Uterus (tissue), 4 donors: ENCODE measurements around the gene GMDS. TPM values are rescaled to one million over a fixed set of nuclear protein-coding genes. Genes with fewer than 3 reads are reported as not detected.

ENCODE experiments used
- DNase-seq, 2 donors: peaks; one replicate each; pipeline ENCODE4 v3.0.0-alpha.2; 2019 to 2020
- H3K27ac ChIP-seq, 2 donors: fragments of 200-600 bp; sonication (generic); 1 replicate in 1 of 2; 2 replicates in 1 of 2; pipeline ENCODE4 v1.5.1; 2016 to 2018
- H3K27me3 ChIP-seq, 2 donors: fragments of 200-600 bp; sonication (generic); one replicate each; pipeline ENCODE4 v1.5.1; 2018 to 2019; ENCODE audit warnings: control low read depth in 1 of 2
- H3K36me3 ChIP-seq, 2 donors: fragments of 200-600 bp; sonication (generic); one replicate each; pipeline ENCODE4 v1.5.1; 2019; ENCODE audit warnings: control low read depth in 1 of 2
- H3K4me1 ChIP-seq, 2 donors: fragments of 200-600 bp; sonication (generic); one replicate each; pipeline ENCODE4 v1.5.1; 2018 to 2019; ENCODE audit warnings: control low read depth in 1 of 2
- H3K4me3 ChIP-seq, 2 donors: fragments of 200-600 bp; sonication (generic); 1 replicate in 1 of 2; 2 replicates in 1 of 2; pipeline ENCODE4 v1.5.1; 2018 to 2019; ENCODE audit warnings: mild to moderate bottlenecking in 1 of 2
- H3K9me3 ChIP-seq, 2 donors: fragments of 200-600 bp; sonication (generic); one replicate each; pipeline ENCODE4 v1.5.1; 2019; ENCODE audit warnings: control low read depth in 1 of 2
- CTCF ChIP-seq, 4 experiments: fragments of 200-600 bp in 2 of 4; fragments of 450-650 bp in 2 of 4; sonication (generic) in 2 of 4; IDR thresholded peaks; one replicate each; pipeline ENCODE4 v1.5.1; 2016 to 2019; ENCODE audit warnings: antibody characterized with exemption in 4 of 4, mild to moderate bottlenecking in 2 of 4, moderate library complexity in 1 of 4
- POLR2A ChIP-seq, 2 donors: fragments of 450-650 bp; IDR thresholded peaks; one replicate each; pipeline ENCODE4 v1.6.1; 2016; ENCODE audit warnings: antibody characterized with exemption in 2 of 2, mild to moderate bottlenecking in 1 of 2, moderate library complexity in 1 of 2
- intact Hi-C: fragments of 100-400 bp; cut with DNase I; formaldehyde crosslinking; loops from one replicate; pipeline ENCODE4 v1.15.1; 2023; ENCODE audit warnings: low total_unique reads
- total RNA-seq, 4 donors: library from RNA; depleted of rRNA in 3 of 4; stranded (reverse); fragments of >200 nt in 3 of 4; gene quantifications; one replicate each; pipeline versions ENCODE4 v1.1.0 to v1.2.4, GENCODE V29; 2014 to 2023
- donor health status: DM: yes; HTN: yes; CAD: no.

GMDS gene
- total RNA-seq, 4 donors from 2014 or later: 5.3 to 17.4 (median 12.9) TPM

DNA sequence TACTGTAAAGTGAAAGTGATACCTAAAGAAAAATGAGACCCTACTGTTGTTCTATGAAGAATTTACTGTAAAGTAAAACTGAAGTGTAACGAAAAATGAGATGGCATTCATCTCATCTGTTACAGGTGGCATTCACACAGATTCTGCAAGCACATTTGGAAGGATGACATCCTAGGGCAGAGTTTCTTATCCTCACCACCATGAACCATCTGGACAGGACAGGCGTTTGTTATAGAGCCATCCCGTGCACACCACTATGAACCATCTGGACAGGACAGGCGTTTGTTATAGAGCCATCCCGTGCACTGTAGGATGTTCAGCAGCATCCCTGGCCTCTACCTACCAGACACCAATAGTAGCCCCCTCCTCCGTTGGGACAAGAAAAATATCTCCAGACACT, 294.8 kb downstream of the GMDS start:
- no peaks in the 10 kb centered on the region for H3K27me3 ChIP-seq
- H3K27ac ChIP-seq: no peak overlapping the region
- no peaks in the 10 kb centered on the region for H3K9me3 ChIP-seq
- DNase-seq: no peak
- H3K4me1 ChIP-seq: no peaks in the 10 kb centered on the region
- intact Hi-C loops: no loop called here
- no peak for TF ChIP-seq CTCF (IDR thresholded peaks at IDR 0.05)
- no peak for TF ChIP-seq POLR2A (IDR thresholded peaks at IDR 0.05)
- no peak overlapping the region for H3K4me3 ChIP-seq
- H3K36me3 ChIP-seq: no peaks in the 10 kb centered on the region

DNA sequence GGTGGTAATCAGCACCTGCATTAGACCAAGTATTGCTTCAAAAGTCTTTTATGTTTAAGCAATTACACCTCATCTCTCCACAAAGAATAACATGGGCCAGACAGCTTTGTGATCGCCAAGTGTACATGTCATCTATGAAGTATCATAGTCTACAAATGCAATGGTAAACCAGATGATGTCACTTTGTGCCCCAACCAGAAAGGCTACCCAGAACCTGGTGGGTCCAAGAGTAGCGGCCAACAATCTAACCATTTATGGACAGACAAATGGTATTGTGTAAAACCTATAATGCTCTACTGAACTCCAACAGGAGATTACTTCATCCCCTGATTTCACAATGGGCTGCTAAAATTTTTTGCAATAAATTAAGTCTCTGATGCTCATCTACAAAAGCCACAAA, 295.9 kb downstream of the GMDS start:
- Histone ChIP-seq H3K27ac (no peak overlapping the region), H3K4me1 (no peaks in the 10 kb centered on the region), H3K4me3 (no peak overlapping the region), H3K9me3 (no peaks in the 10 kb centered on the region), H3K27me3 (no peaks in the 10 kb centered on the region), H3K36me3 (no peaks in the 10 kb centered on the region)
- no peak for DNase-seq
- intact Hi-C loops: no loop called here
- TF ChIP-seq POLR2A (IDR thresholded peaks at IDR 0.05) (no peak), CTCF (IDR thresholded peaks at IDR 0.05) (no peak)

DNA sequence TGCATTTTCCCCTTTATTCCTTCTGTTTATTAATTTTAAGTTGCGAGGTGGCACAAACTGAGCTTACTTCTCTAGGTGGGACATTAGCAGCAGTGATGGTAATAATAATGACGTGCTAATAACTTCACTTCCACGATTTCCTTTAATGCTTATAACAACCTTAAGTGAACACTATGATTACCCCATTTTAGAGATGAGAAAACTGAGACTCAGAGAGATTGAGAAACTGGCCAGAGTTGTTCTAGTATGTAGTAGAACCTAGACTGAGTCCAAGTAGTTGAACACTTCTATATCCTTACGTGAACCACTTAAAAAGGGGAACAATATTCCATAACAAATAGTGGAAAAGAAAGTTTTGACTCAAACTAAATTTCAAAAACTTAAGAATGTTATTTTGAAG, 297.5 kb downstream of the GMDS start:
- DNase-seq: no peak
- Histone ChIP-seq H3K36me3 (no peaks in the 10 kb centered on the region), H3K4me3 (no peak overlapping the region), H3K4me1 (no peaks in the 10 kb centered on the region), H3K27ac (no peak overlapping the region), H3K9me3 (no peaks in the 10 kb centered on the region), H3K27me3 (no peaks in the 10 kb centered on the region)
- no peak for TF ChIP-seq POLR2A (IDR thresholded peaks at IDR 0.05)
- no peak for TF ChIP-seq CTCF (IDR thresholded peaks at IDR 0.05)
- intact Hi-C loops: no loop called here

- Histone ChIP-seq H3K36me3 (no peaks in the 10 kb centered on the region), H3K4me3 (no peak overlapping the region), H3K27me3 (no peaks in the 10 kb centered on the region), H3K4me1 (no peaks in the 10 kb centered on the region), H3K9me3 (no peaks in the 10 kb centered on the region), H3K27ac (no peak overlapping the region)
- no peak for DNase-seq
- intact Hi-C loops: no loop called here
- TF ChIP-seq CTCF (IDR thresholded peaks at IDR 0.05) (no peak), POLR2A (IDR thresholded peaks at IDR 0.05) (no peak)
Measured at GRCh38 chr6:1946583-1946982, 298.8 kb downstream of the GMDS start.

DNA sequence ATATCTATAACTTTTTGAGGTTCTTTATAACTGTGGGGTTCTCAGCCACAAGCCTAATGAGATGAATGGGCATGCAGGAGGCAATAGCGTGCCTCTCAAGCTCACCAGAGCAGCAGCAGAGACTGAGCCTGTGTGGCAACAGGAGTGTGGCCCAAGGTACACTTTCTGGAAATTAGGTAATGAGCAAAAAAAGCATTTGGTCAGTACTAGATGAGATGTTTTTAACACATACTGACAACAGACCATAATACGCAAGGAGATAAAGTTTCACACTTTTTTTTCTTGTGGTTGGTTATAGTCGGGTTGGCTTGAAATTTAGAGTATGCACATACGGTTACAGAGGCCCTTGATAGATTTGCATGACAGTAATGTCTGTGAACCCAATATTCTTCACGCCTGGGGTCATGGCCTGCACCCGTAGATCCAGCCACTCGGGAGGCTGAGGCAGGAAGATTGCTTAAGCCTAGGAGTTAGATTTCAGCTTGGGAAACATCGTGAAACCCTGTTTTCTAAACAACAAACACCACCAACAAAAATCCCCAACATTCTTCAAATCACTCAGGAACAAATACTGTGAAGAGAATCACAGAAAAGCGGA, 300.1 kb downstream of the GMDS start:
- no peak overlapping the region for H3K4me3 ChIP-seq
- no peaks in the 10 kb centered on the region for H3K9me3 ChIP-seq
- H3K27me3 ChIP-seq: no peaks in the 10 kb centered on the region
- H3K36me3 ChIP-seq: no peaks in the 10 kb centered on the region
- TF ChIP-seq POLR2A (IDR thresholded peaks at IDR 0.05): no peak
- TF ChIP-seq CTCF (IDR thresholded peaks at IDR 0.05): no peak
- intact Hi-C loops: no loop called here
- no peak overlapping the region for H3K27ac ChIP-seq
- no peak for DNase-seq
- H3K4me1 ChIP-seq: no peaks in the 10 kb centered on the region
